GM18520 (cell line): ENCODE measurements around the gene TAS1R2.
"Not testable (repeated sequence)": the region's sequence is repeated elsewhere in the genome, so short reads cannot be mapped to it uniquely, and the experiment has no call there.

ENCODE experiments used
- ATAC-seq: cut with Tn5 transposase; IDR thresholded peaks from one replicate; pipeline ENCODE4 v1.9.1; 2021; ENCODE audit not compliant: unreplicated experiment

TAS1R2 gene

GRCh38 chr1:18859560-18859959, at the start of gene TAS1R2:
Gene TAS1R2, minus strand, starts transcription at chr1:18859660. Its CDS starts 0 bp downstream, at chr1:18859660.
- no peak for ATAC-seq

DNA sequence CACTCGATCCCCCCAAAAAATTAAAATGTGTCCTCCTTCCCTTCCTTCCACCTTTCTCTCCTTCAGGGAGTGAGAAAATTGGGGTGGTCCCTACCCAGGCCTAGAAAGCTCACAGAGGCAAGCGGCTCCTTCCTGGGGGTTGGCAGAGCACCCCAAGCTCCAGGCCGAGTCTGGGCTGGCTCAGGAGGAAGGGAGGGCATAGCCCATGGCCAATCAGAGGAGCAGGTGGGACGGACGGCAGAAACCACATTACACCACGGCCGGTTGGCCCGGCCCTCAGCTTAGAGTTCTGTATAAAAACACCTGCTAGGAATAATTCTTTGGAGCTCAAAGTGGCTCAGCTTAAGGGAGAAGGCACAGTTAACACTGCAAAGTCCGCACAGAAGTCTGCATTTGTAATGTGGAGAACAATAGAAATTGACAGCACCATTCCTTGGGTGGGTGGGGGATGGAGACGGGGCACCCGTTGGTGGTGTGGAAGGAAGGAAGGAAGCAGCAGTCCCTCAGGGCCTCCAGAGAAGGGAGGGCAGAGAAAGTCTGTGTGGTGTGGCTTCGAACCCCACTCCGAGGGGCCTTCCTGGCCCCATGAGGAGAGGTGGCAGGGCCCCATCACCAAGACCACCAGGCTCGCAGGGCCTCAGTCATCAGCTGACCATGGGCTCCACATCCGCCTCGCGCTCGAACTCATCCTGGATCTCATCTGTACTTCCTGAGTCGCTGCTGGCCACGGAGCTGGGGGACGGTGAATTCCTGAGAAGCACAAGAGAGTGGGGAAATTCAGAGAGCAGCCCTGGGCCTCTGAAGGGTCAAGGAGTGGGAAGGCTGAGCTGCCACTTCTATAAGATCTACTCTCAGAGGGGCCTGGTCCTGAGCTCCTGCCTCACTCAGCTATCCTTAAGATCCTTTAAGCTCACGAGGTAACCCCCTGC, 48.7 kb upstream of the TAS1R2 start:
- no peak for ATAC-seq

DNA sequence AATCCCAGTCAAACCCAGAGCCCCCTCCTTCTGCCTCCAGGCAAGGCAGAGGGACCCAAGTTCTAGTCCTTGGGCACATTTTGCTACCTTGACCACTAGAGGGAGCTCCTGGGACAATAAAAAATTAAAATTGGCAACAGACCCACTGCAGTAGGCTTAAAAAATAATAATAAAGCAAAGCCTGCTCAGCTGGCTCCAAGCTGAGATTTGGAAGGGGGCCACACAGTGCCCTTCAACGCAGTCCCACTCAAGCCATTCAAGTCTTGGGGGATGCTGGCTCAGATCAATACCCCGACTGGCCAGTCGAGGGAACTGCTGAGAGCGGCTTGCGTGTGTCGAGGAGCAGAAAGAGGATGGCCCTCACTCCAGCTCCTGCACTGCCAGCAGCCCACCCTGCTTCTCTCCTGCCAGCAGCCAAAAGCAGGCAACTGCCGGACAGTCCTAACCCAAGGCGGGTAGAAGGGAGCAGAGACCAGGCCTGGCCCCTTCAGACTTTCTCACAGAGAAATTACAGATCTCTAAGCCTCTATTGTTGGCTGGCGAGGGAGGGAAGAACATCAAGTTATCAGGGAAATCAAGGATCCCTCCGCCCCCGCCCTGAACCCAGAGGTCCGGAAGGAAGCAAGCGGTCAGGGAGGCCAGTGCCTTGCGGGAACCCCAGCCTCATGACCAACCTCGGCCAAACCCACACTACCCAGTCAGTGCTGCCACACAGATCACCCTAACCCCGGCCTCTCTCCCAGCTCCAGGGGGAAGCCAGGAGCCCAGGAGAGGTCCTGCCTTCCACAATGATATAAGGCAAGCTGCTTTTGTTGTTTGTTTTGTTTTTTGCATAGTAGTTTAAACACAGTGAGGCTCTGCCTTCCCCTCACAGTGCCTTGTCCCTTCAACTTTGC, 47.8 kb upstream of the TAS1R2 start:
- no peak for ATAC-seq

- ATAC-seq: no peak
Measured at GRCh38 chr1:18903291-18903756, 43.9 kb upstream of the TAS1R2 start.

GRCh38 chr1:18902523-18903290, 43.2 kb upstream of the TAS1R2 start, which contains the start of gene ALDH4A1:
Gene ALDH4A1, minus strand, starts transcription at chr1:18902555. Its CDS starts 32 bp downstream, at chr1:18902523.
- ATAC-seq: peak; percentile 95

- ATAC-seq: no peak
Measured at GRCh38 chr1:18901952-18902522, 42.6 kb upstream of the TAS1R2 start.

DNA sequence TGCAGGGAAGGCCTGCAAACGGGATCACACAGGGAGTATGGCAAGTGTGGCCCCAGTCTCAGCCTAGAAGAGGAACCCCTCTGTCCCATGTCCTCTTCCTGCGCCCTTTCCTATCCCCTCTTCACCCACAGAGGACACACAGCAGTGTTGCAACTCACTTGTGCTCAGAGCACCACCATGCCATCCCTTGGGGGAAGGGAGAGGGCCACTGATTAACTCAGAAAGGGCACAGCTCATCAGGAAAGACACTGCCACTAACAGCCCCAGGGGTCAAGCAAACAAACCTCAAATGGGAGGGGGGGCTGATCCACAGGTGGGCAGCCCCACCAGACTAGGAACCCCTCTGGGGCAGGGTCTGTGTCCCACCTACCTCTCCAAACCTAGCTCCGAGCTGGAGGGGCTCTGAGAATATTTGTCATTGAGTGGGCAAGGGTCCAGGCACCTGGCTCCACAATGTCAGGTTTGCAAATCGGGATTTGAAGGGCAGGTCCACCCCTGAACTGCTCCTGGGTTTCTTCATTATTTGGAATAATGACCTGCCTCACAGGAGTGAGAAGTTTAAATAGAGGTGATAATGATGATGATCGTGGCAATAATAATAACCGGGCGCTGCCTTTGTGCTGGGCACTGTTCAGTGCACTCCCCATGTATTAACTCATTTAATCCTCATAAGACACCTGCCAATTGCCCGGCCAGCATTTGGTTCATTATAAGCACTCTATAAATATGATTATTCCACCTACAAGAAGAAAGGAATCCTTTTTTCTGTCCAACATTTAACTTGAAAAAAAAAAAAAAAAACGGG, 41.9 kb upstream of the TAS1R2 start:
- ATAC-seq: no peak

DNA sequence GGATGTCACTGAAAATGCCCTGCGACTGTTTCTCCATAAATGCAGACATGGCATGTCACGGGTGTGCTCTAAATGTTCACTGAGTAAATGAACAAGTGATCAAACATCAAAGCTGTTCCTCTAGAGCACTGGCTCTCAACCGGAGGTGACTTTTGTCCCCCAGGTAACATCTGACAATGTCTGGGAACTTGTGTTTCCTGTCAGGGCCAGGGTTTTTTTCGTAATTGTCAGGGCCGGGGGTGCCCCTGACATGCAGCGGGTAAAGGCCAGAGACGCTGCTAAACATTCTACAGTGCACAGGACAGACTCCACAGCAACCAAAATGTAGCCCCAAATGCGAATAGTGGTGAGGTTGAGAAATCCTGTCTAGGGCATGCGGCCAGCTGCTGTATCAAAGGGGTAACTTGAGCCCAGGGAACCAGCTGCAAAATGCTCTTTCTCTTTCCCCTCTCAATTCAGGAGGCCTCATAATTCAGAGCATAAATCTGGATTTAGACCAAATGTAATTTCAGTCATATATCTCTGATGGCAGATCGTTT, 40.9 kb upstream of the TAS1R2 start:
- ATAC-seq: no peak

- ATAC-seq: no peak
Measured at GRCh38 chr1:18899363-18900049, 40.0 kb upstream of the TAS1R2 start.

DNA sequence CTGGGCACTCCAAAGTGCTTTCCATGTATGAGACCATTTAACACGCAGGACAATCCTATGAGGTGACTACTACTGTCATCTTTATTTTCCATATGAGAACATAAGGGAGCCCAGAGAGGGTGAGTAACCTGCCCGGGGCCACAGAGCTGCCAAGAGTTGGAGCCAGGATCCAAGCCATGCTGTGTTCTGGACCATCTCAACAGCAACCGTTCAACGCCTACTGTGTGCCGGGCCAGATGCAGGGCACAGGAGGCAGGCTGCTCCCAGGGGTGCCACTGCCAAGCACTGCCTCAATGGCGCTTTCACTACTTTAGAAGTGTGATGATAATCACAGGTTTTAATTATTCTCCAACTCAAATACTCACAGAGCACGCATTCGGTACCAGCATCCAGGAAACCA, 39.1 kb upstream of the TAS1R2 start:
- ATAC-seq: no peak

DNA sequence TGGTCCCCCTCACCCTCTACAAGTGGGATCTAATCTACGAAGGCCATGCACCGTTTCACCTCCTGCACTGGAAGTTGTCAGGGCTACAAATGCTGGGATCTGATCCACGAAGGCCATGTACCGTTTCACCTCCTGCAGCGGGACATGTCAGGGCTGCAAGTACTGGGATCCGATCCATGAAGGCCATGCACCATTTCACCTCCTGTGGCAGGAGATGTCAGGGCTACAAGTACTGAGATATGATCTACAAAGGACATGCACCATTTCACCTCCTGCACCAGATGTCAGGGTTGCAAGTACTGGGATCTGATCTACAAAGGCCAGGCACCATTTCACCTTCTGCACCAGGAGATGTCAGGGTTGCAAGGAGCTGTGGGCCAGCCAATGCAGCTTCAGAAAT, 35.9 kb upstream of the TAS1R2 start:
- ATAC-seq: no peak

DNA sequence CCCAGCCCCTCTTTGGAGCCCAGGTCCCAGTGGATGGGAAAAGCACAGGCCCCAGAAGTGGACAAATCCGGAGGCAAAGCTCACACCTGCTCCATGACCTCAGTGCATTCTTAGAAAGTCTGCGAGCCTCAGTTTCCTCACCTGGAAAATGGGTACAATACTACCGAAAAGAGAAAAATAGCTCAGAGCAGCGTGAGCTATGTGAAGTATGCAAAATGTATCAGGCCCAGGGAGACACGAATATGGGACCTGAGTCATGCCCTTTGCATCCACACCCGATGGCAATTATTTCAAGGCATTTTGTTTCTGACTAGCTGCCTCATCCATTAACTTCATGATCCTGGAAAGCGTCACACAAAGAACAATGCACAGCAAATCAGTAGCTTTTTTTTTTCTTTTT, 33.7 kb upstream of the TAS1R2 start:
- no peak for ATAC-seq

GRCh38 chr1:18891858-18892257, 32.4 kb upstream of the TAS1R2 start:
- ATAC-seq: not testable (repeated sequence)

GRCh38 chr1:18891426-18891780, 31.9 kb upstream of the TAS1R2 start:
- no peak for ATAC-seq

DNA sequence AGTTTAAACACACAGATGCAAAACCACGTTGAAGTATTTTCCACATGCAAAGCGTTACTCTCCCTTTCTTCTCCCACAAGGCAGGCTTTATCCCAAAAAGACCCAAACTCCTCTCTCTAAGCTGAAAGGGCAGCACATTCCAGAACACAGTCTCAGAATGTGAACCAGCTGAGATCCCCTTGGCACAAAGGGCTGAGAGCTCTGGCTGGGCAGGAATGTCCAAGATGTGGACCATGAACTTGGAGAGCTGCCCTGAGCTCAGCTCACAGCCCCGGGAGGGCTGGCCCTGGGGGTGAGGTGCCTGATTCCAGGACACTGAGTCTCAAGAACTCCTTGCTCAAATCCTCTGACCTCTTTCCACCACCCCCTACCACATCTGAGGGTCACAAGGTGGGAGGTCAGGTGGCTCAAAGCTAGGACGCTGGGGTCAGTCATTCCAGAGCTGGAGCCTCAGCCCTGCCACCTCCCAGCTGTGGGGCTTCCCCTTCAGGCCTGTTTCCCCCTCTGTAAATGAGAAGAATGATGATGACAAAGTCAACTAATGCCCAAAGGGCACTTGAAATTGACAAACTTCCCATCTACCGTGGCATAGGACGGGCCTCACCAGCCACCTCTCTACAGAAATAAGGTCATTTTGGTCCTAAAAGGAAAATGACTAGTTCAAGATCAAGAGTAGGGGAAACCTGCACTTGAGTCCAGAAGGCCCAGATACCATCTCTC, 31.4 kb upstream of the TAS1R2 start:
- no peak for ATAC-seq

DNA sequence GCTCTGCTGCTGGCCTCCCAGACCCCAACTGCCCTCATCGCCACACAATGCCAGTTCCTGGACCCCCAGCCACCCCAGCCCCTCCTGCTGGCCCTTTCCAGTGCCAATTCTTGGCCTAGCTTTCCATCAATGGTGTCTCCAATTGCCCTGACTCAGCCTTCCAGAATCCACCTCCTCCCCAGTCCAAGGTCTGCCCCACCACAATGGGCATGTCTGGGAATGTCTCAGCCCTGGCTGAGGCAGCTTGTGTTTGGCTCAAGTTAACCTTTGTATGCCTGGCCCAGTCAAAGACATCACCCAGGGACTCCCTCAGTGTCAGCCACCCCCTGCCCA, 26.5 kb upstream of the TAS1R2 start:
- ATAC-seq: no peak

GRCh38 chr1:18885311-18886002, 26.0 kb upstream of the TAS1R2 start:
- no peak for ATAC-seq

- ATAC-seq: no peak
Measured at GRCh38 chr1:18884727-18885126, 25.3 kb upstream of the TAS1R2 start.
